Mesenteric fat pad (tissue), 1 donor: ENCODE results near the gene HAUS5. TPM values are rescaled to one million over a fixed set of nuclear protein-coding genes. Genes with fewer than 3 reads are reported as not detected.
"Not testable (repeated sequence)": the region's sequence is repeated elsewhere in the genome, so short reads cannot be mapped to it uniquely, and the experiment has no call there.

Source experiments
- DNase-seq: peaks from one replicate; pipeline ENCODE4 v3.0.0-alpha.2; 2020; ENCODE audit warnings: low spot score
- long read RNA-seq: library from polyadenylated mRNA; unstranded; transcript quantifications from one replicate; pipeline ENCODE4 v2.0.0, GENCODE V29; 2020
- total RNA-seq: library from RNA; stranded (reverse); fragmentation: NEBNext Ultra II Directional; extraction: Animal tissue kit (Norgen Biotek cat#: 25700); gene quantifications from one replicate; pipeline ENCODE4 v1.2.1, GENCODE V29; 2021
- donor health status: DM: yes; HTN: yes; CAD: no.

HAUS5 gene, protein sequence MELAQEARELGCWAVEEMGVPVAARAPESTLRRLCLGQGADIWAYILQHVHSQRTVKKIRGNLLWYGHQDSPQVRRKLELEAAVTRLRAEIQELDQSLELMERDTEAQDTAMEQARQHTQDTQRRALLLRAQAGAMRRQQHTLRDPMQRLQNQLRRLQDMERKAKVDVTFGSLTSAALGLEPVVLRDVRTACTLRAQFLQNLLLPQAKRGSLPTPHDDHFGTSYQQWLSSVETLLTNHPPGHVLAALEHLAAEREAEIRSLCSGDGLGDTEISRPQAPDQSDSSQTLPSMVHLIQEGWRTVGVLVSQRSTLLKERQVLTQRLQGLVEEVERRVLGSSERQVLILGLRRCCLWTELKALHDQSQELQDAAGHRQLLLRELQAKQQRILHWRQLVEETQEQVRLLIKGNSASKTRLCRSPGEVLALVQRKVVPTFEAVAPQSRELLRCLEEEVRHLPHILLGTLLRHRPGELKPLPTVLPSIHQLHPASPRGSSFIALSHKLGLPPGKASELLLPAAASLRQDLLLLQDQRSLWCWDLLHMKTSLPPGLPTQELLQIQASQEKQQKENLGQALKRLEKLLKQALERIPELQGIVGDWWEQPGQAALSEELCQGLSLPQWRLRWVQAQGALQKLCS
- 6.4 TPM for total RNA-seq
- long read RNA-seq, full-length matches to known transcripts: 11 of 15 reads
- long read RNA-seq, partial matches to known transcripts: 2 of 15 reads
- long read RNA-seq, other reads (novel, unspliced or antisense): 2 of 15 reads

DNA sequence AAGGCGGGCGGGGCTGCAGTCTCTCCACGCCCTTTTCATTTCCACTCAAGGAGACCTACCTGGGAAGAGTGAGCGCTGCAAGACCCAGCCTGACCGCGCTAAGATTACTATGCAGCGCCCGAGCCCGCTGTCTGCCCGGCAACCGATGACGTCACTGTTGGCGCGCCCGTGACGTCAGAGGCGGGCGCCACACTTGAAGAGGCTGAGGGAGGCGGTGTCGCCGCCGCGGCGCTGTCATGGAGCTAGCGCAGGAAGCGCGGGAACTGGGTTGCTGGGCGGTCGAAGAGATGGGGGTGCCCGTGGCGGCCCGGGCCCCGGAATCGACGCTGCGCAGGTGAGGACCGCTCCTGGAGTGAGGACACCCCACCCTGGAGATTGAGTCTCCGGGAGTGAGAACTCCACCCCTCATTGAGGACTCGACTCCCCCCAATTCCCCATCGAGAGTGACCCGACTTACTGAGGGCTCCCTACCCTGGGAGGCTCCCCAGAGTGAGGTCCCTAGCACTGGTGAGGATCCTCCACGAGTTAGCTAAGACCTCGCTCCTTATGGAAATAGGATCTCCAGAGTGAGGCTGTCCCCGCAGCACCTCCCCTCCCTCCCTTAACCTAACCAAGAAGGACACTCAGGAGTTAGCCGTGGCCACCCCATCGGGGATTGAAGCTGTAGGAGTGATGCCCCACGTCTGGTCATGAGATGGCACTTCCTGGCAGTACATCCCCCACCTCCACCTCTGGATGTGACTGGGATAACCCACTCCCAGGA lies at the start of gene HAUS5:
TSS of gene HAUS5 (plus strand) at position 177 of the 763 bp plus-strand sequence. CDS start at position 237, 60 bp downstream.
- peak; percentile 97 for DNase-seq

DNA sequence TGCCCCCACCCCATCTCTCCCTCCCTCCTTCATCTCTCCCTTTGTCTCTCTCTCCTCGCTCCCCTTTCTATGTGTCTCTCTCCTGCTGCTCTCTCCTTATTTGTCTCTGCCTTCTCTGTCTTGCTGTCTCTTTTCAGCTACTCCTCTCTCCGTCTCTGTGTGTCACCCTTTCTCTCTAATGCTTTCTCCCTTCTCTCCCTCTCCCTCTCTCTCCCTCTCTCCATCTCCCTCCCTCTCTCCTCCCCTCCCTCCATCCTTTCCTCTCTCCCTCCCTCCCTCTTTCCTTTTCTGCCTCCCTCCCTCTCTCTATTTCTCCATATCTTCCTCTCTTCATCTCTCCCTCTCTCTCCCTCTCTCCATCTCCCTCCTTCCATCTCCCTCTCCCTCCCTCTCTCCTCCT lies 49.8 kb upstream of the HAUS5 start:
- no peak for DNase-seq

DNA sequence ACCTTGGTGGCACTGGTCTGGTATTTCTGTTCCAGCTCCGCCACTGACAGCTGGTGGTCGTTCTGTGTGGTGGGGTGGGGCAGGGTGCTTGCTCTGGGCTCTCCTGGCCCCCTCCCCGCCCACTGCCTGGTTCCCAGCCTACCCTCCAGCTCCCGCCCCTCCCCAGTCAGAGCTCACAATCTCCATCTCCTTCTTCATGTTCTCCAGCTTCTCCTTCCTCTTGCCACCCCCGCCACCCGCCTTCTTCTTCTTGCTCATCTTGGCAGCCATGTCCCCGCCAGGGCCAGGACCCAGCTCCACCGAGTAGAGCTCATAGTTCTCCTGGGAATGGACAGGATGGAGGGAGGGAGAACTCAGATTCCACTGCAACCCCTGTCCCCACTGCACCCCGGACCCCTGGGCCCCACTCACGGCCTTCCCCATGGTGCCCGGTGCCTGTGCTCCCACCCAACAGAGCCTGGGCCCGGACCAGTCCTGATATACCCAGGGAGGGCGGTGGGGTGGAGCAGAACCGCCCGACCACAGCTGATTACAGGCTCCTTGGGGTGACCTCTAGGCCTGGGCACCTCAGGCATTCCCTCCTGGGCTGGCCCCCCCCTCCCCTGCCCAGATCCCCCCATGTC lies 49.2 kb upstream of the HAUS5 start, which contains the start of gene ATP4A:
TSS of gene ATP4A (minus strand) at position 452 of the 623 bp plus-strand sequence. CDS start at position 423, 29 bp downstream.
- no peak for DNase-seq

- DNase-seq: peak; percentile 47
Observed at GRCh38 chr19:35565016-35565856, 47.3 kb upstream of the HAUS5 start.

GRCh38 chr19:35566738-35567137 lies 45.8 kb upstream of the HAUS5 start:
- peak; percentile 5 for DNase-seq

- DNase-seq: peak; percentile 76
Observed at GRCh38 chr19:35569281-35569781, 43.2 kb upstream of the HAUS5 start.

- peak; percentile 14 for DNase-seq
Observed at GRCh38 chr19:35571406-35571965, 41.0 kb upstream of the HAUS5 start.

- DNase-seq: no peak
Observed at GRCh38 chr19:35577918-35578317, 34.6 kb upstream of the HAUS5 start.

DNA sequence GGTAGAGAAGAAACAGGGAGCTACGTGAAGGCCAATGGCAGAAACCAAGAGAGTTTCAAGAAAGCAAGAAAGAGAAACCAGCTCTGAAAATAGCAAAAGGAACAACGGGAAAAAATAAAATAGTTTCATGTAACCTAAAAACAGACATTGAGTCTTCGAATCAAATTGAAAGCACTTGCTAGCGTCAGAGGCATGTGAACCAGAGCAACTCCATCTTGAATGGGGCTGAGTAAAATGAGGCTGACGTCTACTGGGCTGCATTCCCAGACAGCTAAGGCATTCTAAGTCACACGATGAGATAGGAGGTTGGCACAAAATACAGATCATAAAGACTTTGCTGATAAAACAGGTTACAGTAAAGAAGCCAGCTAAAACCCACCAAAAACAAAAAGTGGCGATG lies 33.8 kb upstream of the HAUS5 start:
- no peak for DNase-seq

GRCh38 chr19:35582760-35583159 lies 29.8 kb upstream of the HAUS5 start:
- no peak for DNase-seq

- DNase-seq: no peak
Observed at GRCh38 chr19:35585848-35586247, 26.7 kb upstream of the HAUS5 start, which contains the start of gene PMIS2. Gene PMIS2 (plus strand): TSS chr19:35586173. CDS start chr19:35586260, 87 bp downstream.

GRCh38 chr19:35587321-35587720 lies 25.2 kb upstream of the HAUS5 start:
- DNase-seq: no peak

GRCh38 chr19:35590875-35591274 lies 21.7 kb upstream of the HAUS5 start:
- DNase-seq: no peak

- DNase-seq: no peak
Observed at GRCh38 chr19:35592226-35592625, 20.3 kb upstream of the HAUS5 start.

- not testable (repeated sequence) for DNase-seq
Observed at GRCh38 chr19:35595026-35595425, 17.5 kb upstream of the HAUS5 start.

- no peak for DNase-seq
Observed at GRCh38 chr19:35595928-35596327, 16.6 kb upstream of the HAUS5 start.

- no peak for DNase-seq
Observed at GRCh38 chr19:35596366-35596999, 16.1 kb upstream of the HAUS5 start.

DNA sequence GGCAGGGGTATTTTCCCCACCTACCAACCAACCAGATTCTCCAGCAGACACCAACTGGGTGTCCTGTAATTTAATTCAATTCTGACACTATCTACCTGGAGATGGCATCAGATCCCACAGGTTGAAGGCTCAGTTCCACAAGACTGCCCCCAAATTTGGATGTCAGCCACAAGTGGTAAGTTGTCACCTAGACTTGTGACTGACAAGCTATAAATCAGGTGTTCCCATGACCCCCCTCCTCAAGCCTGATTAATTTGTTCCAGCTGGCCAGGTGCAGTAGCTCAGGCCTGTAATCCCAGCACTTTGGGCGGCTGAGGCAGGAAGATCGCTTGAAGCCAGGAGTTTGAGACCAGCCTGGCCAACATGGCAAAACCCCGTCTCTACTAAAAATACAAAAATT lies 10.6 kb upstream of the HAUS5 start:
- no peak for DNase-seq

DNA sequence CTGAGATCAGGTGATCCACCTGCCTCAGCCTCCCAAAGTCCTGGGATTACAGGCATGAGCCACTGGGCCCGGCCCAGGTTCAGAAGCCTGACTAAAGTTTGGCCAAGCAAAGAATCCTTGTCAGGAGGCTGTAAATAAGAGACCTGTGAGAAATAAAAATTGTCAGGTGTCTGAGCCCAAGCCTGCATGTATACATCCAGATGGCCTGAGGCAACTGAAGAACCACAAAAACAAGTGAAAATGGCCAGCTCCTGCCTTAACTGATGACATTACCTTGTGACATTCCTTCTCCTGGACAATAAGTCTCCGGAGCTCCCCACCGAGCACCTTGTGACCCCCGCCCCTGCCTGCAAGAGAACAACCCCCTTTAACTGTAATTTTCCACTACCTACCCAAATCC lies 8.1 kb upstream of the HAUS5 start:
- DNase-seq: not testable (repeated sequence)
